ENCODE data around the gene DOCK3.
A peak's percentile ranks its signal among the peaks of the same experiment; 100 is the strongest.
"Not testable (repeated sequence)": the region's sequence is repeated elsewhere in the genome, so short reads cannot be mapped to it uniquely, and the experiment has no call there.

The DOCK3 gene

DNA sequence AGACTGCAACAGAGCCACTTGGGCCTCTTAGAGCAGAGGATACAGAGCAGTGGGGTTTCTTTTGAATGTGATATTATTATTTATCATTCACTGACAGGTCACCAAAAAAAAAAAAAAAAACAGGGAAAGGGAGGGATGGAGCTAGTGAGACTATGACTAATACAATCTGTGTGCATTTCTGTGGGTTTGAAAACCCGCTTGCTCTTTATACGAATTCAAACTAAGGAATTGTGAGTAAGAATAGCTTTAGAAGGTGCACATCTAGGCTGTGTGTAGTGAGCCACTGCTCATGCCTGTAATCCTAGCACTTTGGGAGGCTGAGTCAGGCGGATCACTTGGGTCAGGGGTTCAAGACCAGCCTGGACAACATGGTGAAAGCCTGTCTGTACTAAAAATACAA lies 523.8 kb downstream of the DOCK3 start:
- Histone ChIP-seq H3K4me3 (ENCODE audit: low read length) (no peak overlapping the region), H2AFZ (ENCODE audit: low read length) (no peak overlapping the region), H3K27ac (ENCODE audit: low read length) (no peak overlapping the region), H3K36me3 (replicated peaks; ENCODE audit: insufficient read depth, low read length) (no peaks in the 10 kb centered on the region), H3K9ac (ENCODE audit: low read length) (no peak overlapping the region), H3K4me1 (ENCODE audit: low read length) (no peaks in the 10 kb centered on the region), H3K27me3 (replicated peaks; ENCODE audit: insufficient read depth, low read length) (no peaks in the 10 kb centered on the region), H3K79me2 (ENCODE audit: low read length) (no peaks in the 10 kb centered on the region), H3K9me2 (replicated peaks; ENCODE audit: insufficient read depth, low read length) (no peaks in the 10 kb centered on the region), H3K9me3 (replicated peaks; ENCODE audit: insufficient read depth, low read length) (no peaks in the 10 kb centered on the region), H4K20me1 (ENCODE audit: insufficient read depth, low read length) (no peaks in the 10 kb centered on the region), H3F3A (ENCODE audit: insufficient read depth, low read length) (no peaks in the 10 kb centered on the region), H3K4me2 (ENCODE audit: low read depth, low read length) (no peak overlapping the region)
- DNase-seq: no peak
- TF ChIP-seq, protein P1, sequence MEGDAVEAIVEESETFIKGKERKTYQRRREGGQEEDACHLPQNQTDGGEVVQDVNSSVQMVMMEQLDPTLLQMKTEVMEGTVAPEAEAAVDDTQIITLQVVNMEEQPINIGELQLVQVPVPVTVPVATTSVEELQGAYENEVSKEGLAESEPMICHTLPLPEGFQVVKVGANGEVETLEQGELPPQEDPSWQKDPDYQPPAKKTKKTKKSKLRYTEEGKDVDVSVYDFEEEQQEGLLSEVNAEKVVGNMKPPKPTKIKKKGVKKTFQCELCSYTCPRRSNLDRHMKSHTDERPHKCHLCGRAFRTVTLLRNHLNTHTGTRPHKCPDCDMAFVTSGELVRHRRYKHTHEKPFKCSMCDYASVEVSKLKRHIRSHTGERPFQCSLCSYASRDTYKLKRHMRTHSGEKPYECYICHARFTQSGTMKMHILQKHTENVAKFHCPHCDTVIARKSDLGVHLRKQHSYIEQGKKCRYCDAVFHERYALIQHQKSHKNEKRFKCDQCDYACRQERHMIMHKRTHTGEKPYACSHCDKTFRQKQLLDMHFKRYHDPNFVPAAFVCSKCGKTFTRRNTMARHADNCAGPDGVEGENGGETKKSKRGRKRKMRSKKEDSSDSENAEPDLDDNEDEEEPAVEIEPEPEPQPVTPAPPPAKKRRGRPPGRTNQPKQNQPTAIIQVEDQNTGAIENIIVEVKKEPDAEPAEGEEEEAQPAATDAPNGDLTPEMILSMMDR (IDR thresholded peaks at IDR 0.05; ENCODE audit: low read length): no peak
- TF ChIP-seq EZH2phosphoT487 (IDR thresholded peaks at IDR 0.05; ENCODE audit: low read length): no peak
- no peak for TF ChIP-seq EZH2 (optimal IDR thresholded peaks at IDR 0.05; ENCODE audit: low read depth, low read length)

DNA sequence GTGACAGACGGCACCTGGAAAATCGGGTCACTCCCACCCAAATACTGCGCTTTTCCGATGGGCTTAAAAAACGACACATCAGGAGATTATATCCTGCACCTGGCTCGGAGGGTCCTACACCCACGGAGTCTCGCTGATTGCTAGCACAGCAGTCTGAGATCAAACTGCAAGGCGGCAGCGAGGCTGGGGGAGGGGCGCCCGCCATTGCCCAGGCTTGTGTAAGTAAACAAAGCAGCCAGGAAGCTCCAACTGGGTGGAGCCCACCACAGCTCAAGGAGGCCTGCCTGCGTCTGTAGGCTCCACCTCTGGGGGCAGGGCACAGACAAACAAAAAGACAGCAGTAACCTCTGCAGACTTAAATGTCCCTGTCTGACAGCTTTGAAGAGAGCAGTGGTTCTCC lies 524.6 kb downstream of the DOCK3 start:
- not testable (repeated sequence) for H3K36me3 ChIP-seq (replicated peaks; ENCODE audit: insufficient read depth, low read length); H4K20me1 ChIP-seq (ENCODE audit: insufficient read depth, low read length); H3F3A ChIP-seq (ENCODE audit: insufficient read depth, low read length); H3K79me2 ChIP-seq (ENCODE audit: low read length); H3K9ac ChIP-seq (ENCODE audit: low read length); H3K27ac ChIP-seq (ENCODE audit: low read length); H2AFZ ChIP-seq (ENCODE audit: low read length); H3K9me3 ChIP-seq (replicated peaks; ENCODE audit: insufficient read depth, low read length); H3K4me3 ChIP-seq (ENCODE audit: low read length); DNase-seq; H3K4me2 ChIP-seq (ENCODE audit: low read depth, low read length); H3K4me1 ChIP-seq (ENCODE audit: low read length); H3K27me3 ChIP-seq (replicated peaks; ENCODE audit: insufficient read depth, low read length); H3K9me2 ChIP-seq (replicated peaks; ENCODE audit: insufficient read depth, low read length)

DNA sequence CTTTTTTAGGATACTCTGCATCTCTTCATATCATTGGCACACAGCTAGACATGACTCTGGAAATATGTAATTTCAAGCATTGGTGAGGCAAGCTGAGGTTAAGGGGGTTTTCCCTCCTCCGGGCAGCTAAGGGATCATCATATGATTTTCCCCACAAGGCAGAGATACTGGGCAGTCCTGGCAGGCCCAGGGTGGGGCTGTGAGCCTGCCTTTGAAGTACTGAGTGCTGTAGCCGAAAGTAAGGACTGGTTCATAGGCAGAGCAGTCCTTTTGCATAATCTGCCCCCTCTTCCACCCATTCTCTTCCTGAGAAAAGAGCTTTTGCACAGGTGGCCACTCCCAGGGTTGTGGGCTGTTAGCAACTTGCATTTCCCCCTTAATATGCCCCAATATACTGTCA lies 541.6 kb downstream of the DOCK3 start:
- Histone ChIP-seq H3K4me2 (ENCODE audit: low read depth, low read length) (no peak overlapping the region), H3K9me2 (replicated peaks; ENCODE audit: insufficient read depth, low read length) (no peaks in the 10 kb centered on the region), H3F3A (ENCODE audit: insufficient read depth, low read length) (no peaks in the 10 kb centered on the region), H3K4me3 (ENCODE audit: low read length) (no peak overlapping the region), H3K9me3 (replicated peaks; ENCODE audit: insufficient read depth, low read length) (no peaks in the 10 kb centered on the region), H3K4me1 (ENCODE audit: low read length) (no peaks in the 10 kb centered on the region), H4K20me1 (ENCODE audit: insufficient read depth, low read length) (no peaks in the 10 kb centered on the region), H3K36me3 (replicated peaks; ENCODE audit: insufficient read depth, low read length) (no peaks in the 10 kb centered on the region), H3K79me2 (ENCODE audit: low read length) (no peaks in the 10 kb centered on the region), H3K27ac (ENCODE audit: low read length) (no peak overlapping the region), H3K27me3 (replicated peaks; ENCODE audit: insufficient read depth, low read length) (no peaks in the 10 kb centered on the region), H3K9ac (ENCODE audit: low read length) (no peak overlapping the region), H2AFZ (ENCODE audit: low read length) (no peak overlapping the region)
- TF ChIP-seq EZH2phosphoT487 (IDR thresholded peaks at IDR 0.05; ENCODE audit: low read length): no peak
- TF ChIP-seq, protein P1 (IDR thresholded peaks at IDR 0.05; ENCODE audit: low read length): no peak
- no peak for TF ChIP-seq EZH2 (optimal IDR thresholded peaks at IDR 0.05; ENCODE audit: low read depth, low read length)
- no peak for DNase-seq

DNA sequence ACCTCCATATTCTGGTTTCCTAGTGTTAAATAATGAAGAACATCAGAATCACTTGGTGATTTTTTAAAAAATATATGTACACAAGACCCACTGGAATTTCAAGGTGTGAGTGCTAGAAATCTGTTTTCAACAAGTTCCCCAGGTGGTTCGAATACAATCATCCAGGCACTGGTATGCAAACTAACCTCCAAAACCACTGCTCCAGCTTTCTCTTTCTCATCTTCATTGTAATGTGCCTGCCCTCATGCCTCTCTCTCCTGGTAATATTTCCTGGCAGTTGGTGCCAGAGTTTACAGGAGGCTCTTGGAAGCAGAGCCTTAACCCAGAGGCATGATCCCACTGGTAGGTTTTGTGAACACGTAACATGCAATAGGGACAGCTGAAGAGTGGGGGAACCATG lies 547.2 kb downstream of the DOCK3 start:
- H3K9me3 ChIP-seq (replicated peaks; ENCODE audit: insufficient read depth, low read length): no peaks in the 10 kb centered on the region
- H3K27me3 ChIP-seq (replicated peaks; ENCODE audit: insufficient read depth, low read length): no peaks in the 10 kb centered on the region
- peak overlapping the region; percentile 41; the same call in 1 of the 2 replicates for H3K4me2 ChIP-seq (ENCODE audit: low read depth, low read length)
- no peaks in the 10 kb centered on the region for H3K36me3 ChIP-seq (replicated peaks; ENCODE audit: insufficient read depth, low read length)
- H3K27ac ChIP-seq (ENCODE audit: low read length): no peak overlapping the region
- H4K20me1 ChIP-seq (ENCODE audit: insufficient read depth, low read length): no peaks in the 10 kb centered on the region
- H3K9ac ChIP-seq (ENCODE audit: low read length): no peak overlapping the region
- H3F3A ChIP-seq (ENCODE audit: insufficient read depth, low read length): no peaks in the 10 kb centered on the region
- peak; percentile 14 for DNase-seq
- no peaks in the 10 kb centered on the region for H3K9me2 ChIP-seq (replicated peaks; ENCODE audit: insufficient read depth, low read length)
- TF ChIP-seq EZH2phosphoT487 (IDR thresholded peaks at IDR 0.05; ENCODE audit: low read length): no peak
- TF ChIP-seq, protein P1 (IDR thresholded peaks at IDR 0.05; ENCODE audit: low read length): no peak
- no peak for TF ChIP-seq EZH2 (optimal IDR thresholded peaks at IDR 0.05; ENCODE audit: low read depth, low read length)
- H2AFZ ChIP-seq (ENCODE audit: low read length): no peak overlapping the region
- H3K4me3 ChIP-seq (ENCODE audit: low read length): no peak overlapping the region
- peaks cover 11% of the 10 kb centered on the region for H3K4me1 ChIP-seq (ENCODE audit: low read length)
- no peaks in the 10 kb centered on the region for H3K79me2 ChIP-seq (ENCODE audit: low read length)
